Activated CD8-positive, alpha-beta T cell treated with anti-CD3 and anti-CD28 coated beads, Interleukin-2, amount 10 ng/mL, durations not matched to agents 7 days and 5 days (primary cell): ENCODE data around the gene TFAP2C. TPM values are rescaled to one million over a fixed set of nuclear protein-coding genes. Genes with fewer than 3 reads are reported as not detected.
"Not testable (repeated sequence)": the region's sequence is repeated elsewhere in the genome, so short reads cannot be mapped to it uniquely, and the experiment has no call there.

Source experiments
- ATAC-seq: fragments of 150-1000 bp; cut with Tn5 transposase; one replicate; pipeline ENCODE4 v1.10.0; 2021; ENCODE audit warnings: moderate library complexity
- CTCF ChIA-PET: fragments of 350-600 bp; sonication (Branson Sonifier 250); formaldehyde crosslinking; loops from one replicate; lab custom pipeline; 2021; ENCODE audit warnings: antibody characterized with exemption; lab: Charles Lee
- POLR2A ChIA-PET: fragments of 350-600 bp; sonication (Branson Sonifier 250); formaldehyde crosslinking; loops from one replicate; lab custom pipeline; 2021; ENCODE audit warnings: antibody characterized with exemption; lab: Charles Lee
- DNase-seq: peaks from one replicate; pipeline ENCODE4 v3.0.0-alpha.2; 2020
- H3K27ac Mint-ChIP-seq: one replicate; pipeline ENCODE4 v1.8.0; 2021; ENCODE audit warnings: mild to moderate bottlenecking, mixed read lengths
- H3K27me3 Mint-ChIP-seq: one replicate; pipeline ENCODE4 v1.8.0; 2021; ENCODE audit warnings: low read depth, mixed read lengths
- H3K36me3 Mint-ChIP-seq: one replicate; pipeline ENCODE4 v1.8.0; 2021; ENCODE audit warnings: low read depth, mixed read lengths
- H3K4me1 Mint-ChIP-seq: one replicate; pipeline ENCODE4 v1.8.0; 2021; ENCODE audit warnings: low read depth, mixed read lengths
- H3K4me3 Mint-ChIP-seq: one replicate; pipeline ENCODE4 v1.8.0; 2021; ENCODE audit warnings: mild to moderate bottlenecking, mixed read lengths
- H3K9me3 Mint-ChIP-seq: one replicate; pipeline ENCODE4 v1.8.0; 2022; ENCODE audit warnings: mixed read lengths; ENCODE audit not compliant: insufficient read depth
- total RNA-seq, 2 experiments: library from RNA; stranded (reverse); gene quantifications; one replicate each; pipeline ENCODE4 v1.2.3, GENCODE V29; 2021

The TFAP2C gene
- total RNA-seq, 2 experiments from 2014 or later: not detected

DNA sequence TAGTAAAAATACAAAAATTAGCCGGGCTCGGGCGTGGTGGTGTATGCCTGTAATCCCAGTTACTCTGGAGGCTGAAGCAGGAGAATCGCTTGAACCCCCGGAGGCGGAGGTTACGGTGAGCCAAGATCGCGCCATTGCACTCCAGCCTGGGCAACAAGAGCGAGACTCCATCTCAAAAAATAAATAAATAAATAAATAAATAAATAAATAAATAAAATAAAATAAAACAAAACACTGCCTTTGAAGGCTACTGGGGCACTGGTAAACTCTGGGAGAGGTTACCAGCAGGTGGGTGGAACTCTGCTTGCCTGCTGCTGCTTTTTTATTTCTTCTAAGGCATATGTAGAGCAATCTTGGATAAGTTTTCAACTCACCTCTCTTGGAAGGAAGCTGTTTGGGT is 5.2 kb upstream of the TFAP2C start:
- H3K27ac Mint-ChIP-seq, DNase-seq, H3K4me3 Mint-ChIP-seq, H3K9me3 Mint-ChIP-seq, POLR2A ChIA-PET, CTCF ChIA-PET, H3K36me3 Mint-ChIP-seq, ATAC-seq: not testable (repeated sequence)
- H3K4me1 Mint-ChIP-seq: peaks cover 14% of the 10 kb centered on the region
- peaks cover 36% of the 10 kb centered on the region for H3K27me3 Mint-ChIP-seq

DNA sequence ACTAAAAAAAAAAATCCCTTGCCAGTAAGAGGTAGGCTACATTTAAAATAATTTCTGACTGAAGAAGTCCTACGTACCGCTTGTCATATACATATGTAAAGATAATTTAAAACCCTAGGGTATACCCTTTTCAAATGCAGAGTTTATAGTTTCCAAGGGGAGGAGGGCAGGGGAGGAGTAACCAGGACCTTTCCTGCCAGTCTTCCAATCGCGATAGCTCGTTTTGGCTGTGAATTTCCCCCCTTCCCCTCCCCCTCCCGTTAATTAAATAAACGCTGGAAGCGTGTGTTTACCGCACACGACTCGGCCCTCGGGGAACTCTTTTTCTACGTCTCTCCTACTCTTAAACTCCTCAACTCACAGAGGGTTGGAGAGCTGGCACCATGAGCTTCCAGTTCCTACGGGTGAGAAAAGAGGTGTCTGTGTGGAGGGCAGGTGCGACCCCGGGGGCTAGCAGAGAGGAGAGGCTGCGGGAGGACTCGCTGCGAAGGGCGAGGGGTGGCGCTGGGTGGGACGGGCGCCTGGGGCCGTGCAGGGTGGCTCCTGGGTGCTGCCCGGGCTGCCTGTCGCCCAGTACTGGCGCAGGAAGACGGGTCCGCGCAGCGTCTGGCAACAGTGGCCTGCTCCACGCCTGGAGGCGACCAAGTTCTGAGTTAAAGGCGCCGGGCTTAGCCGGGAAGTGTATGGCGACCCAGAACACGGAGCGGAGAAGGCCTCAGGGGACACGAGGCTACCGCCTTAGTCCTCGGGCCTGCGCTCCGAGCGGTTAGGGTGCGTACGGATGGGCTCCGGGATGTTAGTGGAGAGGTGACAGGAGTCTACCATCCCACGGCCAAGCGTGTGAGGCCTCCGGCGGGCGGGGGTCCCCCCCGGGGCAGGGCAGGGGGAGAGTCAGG is 4.1 kb upstream of the TFAP2C start:
- Mint-ChIP-seq H3K9me3 (no peaks in the 10 kb centered on the region), H3K36me3 (no peaks in the 10 kb centered on the region), H3K27ac (no peak overlapping the region), H3K4me1 (peaks cover 23% of the 10 kb centered on the region), H3K27me3 (peaks cover 45% of the 10 kb centered on the region), H3K4me3 (no peak overlapping the region)
- DNase-seq (no peak), ATAC-seq (no peak)
- CTCF ChIA-PET: no interaction called here
- POLR2A ChIA-PET: interaction anchor here (0.6 kb wide), 1 partner anchor 590 kb away, joined by 4 read pairs; no protein-coding TSS in a partner anchor

- POLR2A ChIA-PET: no interaction called here
- H3K4me1 Mint-ChIP-seq: peaks cover 23% of the 10 kb centered on the region
Measured at GRCh38 chr20:56625837-56626236, 3.3 kb upstream of the TFAP2C start.

GRCh38 chr20:56626367-56627121 is 2.6 kb upstream of the TFAP2C start:
- H3K4me3 Mint-ChIP-seq: no peak overlapping the region
- H3K36me3 Mint-ChIP-seq: no peaks in the 10 kb centered on the region
- ChIA-PET POLR2A (no interaction called here), CTCF (interaction anchor here (0.6 kb wide), 1 partner anchor 157 kb away, joined by 3 read pairs; no protein-coding TSS in a partner anchor)
- ATAC-seq: no peak
- no peak overlapping the region for H3K27ac Mint-ChIP-seq
- peaks cover 47% of the 10 kb centered on the region for H3K27me3 Mint-ChIP-seq
- no peak for DNase-seq
- H3K9me3 Mint-ChIP-seq: no peaks in the 10 kb centered on the region
- peaks cover 23% of the 10 kb centered on the region for H3K4me1 Mint-ChIP-seq

More at GRCh38 chr20:56625837-56626236, 3.3 kb upstream of the TFAP2C start:
- Mint-ChIP-seq H3K36me3 (no peaks in the 10 kb centered on the region), H3K9me3 (no peaks in the 10 kb centered on the region), H3K27me3 (peaks cover 45% of the 10 kb centered on the region), H3K27ac (no peak overlapping the region), H3K4me3 (no peak overlapping the region)
- DNase-seq (no peak), ATAC-seq (no peak)
- CTCF ChIA-PET: no interaction called here

DNA sequence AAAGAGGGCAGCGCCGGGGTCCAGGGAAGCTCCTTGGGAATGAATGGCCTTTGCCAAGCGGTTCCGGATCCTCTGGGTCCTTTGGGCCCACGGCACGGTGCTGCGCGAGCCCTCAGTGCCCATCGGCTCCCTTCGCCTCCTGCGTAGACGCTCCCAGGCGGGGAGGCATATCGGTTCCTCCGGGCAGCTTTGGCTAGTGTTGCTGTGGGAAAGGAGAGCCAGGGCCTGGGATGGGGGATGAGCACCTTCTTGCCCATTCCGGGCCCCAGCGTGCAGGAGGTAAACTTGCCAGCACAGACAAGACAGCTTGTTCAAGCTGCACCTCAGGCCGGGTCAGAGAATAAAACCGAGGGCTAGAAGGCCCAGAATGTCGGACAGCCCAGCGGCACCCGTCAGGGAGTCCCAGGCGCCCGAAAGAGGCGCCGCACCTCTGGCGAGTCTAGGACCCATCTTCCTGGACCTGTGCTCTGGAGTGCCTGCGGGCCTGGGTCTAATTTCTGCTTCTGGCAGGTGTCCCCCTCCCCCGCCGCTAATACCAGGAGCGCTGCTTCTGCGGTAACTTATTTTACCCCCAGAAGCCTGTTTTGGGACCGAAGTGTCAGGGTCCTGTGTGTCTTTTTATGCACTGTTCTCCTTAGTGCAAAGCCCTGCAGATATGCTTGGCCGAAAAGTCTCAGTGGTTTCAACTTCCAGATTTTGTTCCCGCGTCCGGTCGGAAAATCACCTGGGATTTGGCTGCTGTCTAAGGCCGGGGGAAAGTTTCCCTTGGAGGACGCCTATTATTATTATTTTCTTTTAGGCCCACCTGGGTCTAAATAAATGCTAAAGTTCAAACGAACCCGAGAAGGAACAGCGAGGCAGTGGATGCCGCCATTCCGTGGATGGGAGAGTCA is 1.7 kb upstream of the TFAP2C start:
- Mint-ChIP-seq H3K27ac (no peak overlapping the region), H3K27me3 (peaks cover 55% of the 10 kb centered on the region), H3K4me3 (peak overlapping the region; percentile 34), H3K9me3 (no peaks in the 10 kb centered on the region), H3K4me1 (peaks cover 23% of the 10 kb centered on the region), H3K36me3 (no peaks in the 10 kb centered on the region)
- DNase-seq (no peak), ATAC-seq (no peak)
- ChIA-PET CTCF (interaction anchor here (0.6 kb wide), 1 partner anchor 156 kb away, joined by 3 read pairs; no protein-coding TSS in a partner anchor), POLR2A (no interaction called here)

DNA sequence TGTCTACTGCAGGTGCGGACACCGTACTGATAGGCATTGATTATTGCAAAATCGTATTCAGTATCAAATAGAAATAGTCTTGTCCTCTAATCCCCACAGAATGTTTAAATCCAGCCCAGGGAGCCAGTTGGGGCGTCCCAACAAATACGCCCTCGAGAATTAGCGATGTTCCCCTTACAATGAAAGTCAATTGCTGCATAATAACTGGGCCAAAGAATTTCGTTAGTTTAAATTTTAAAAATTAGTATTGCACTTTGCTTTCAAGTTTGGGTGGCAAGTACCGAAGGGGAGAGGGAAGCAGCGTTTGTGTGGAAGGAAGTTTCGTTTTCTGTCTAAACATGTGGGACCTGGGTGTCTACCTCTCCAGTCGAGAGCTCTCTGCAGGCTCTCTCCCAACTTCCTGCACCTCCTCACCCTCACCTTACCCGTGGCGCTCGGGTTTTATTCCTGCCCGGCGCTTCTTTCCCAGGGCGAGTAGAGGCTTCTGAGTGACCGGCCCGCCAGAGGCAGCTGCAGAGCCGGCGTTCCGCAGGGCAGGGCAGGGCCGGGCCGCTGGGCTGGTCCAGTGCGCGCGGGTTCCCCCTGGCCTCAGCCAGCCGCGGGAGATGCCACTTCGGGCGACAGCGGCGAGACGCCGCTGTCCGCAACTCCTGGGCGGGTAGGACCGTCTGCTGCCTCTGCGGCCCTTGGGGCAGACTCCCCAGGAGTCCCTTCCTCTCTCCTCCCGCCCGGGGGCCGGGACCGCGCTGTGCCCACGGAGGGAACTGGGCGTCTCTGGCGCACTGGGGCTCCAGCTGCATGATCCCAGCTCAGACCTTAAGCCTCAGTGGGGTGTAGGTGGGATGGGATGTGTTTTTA is 862 bp upstream of the TFAP2C start:
- H3K36me3 Mint-ChIP-seq: no peaks in the 10 kb centered on the region
- no peak overlapping the region for H3K27ac Mint-ChIP-seq
- POLR2A ChIA-PET: no interaction called here
- peaks cover 23% of the 10 kb centered on the region for H3K4me1 Mint-ChIP-seq
- H3K9me3 Mint-ChIP-seq: no peaks in the 10 kb centered on the region
- peaks cover 59% of the 10 kb centered on the region for H3K27me3 Mint-ChIP-seq
- H3K4me3 Mint-ChIP-seq: peak overlapping the region; percentile 41
- ATAC-seq (peak; percentile 42), DNase-seq (no peak)
- CTCF ChIA-PET: no interaction called here

- ATAC-seq: no peak
- no peak for DNase-seq
- Mint-ChIP-seq H3K27me3 (peaks cover 64% of the 10 kb centered on the region), H3K4me3 (peak overlapping the region; percentile 28), H3K27ac (no peak overlapping the region), H3K9me3 (no peaks in the 10 kb centered on the region), H3K36me3 (no peaks in the 10 kb centered on the region), H3K4me1 (peaks cover 23% of the 10 kb centered on the region)
- ChIA-PET CTCF (no interaction called here), POLR2A (no interaction called here)
Measured at GRCh38 chr20:56629464-56630085, 469 bp downstream of the TFAP2C start.

DNA sequence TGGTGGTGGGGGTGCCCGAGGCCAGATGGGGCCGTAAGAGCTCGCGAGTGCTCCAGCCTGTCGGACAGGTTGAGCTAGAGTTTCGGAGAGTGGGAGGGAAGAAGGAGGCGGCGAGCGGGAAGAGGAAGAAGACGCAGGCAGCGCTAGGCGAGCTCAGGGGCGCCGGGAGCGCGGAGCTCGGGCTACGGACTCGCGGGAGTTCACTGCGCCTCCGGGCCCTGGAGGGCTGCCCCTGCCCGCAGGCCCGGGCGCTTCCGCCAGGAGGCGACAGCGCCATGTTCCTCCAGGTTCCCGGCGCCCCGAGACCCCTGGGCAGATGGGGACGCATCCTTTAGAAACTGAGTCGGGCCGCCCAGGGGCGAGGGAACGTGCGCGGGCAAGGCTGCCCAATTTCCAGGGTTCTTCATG is 984 bp downstream of the TFAP2C start:
- peaks cover 23% of the 10 kb centered on the region for H3K4me1 Mint-ChIP-seq

DNA sequence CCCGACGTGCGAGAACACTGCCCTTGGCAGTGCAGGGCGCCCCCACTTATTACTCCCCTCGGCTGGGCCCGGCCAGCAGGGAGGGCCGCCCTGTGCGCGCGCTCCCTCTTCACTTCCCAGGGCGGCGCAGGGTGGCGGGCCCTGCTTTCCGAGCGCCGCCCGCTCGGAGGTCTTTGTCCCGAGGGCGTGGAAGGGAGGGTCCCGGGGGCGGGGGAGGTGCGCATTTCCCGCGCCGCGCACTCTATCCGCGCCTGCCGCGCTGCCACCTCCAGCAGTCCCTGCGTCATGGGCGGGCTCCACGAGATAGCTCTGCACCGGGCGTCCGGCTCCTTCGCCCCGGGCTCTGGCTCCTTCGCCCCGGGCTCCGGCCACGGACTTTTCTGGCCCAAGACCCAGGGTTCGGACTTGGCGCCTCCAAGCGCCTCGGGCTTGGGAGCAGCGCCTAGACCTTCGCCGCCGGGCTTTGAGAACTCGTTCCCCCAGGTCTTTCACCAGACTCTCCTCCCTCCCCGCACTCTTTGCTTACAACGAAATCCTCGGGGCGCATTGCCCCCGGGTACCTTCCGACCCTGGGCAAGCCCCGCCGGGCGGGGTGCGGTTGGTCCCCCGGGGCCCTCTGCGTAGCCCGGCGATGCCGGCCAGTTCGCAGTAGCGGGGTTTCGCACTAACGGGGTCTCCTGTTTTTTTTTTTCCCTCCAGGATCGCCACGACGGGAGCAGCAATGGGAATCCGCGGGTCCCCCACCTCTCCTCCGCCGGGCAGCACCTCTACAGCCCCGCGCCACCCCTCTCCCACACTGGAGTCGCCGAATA is 1.6 kb downstream of the TFAP2C start:
- CTCF ChIA-PET: no interaction called here
- H3K36me3 Mint-ChIP-seq: no peaks in the 10 kb centered on the region
- ATAC-seq (no peak), DNase-seq (no peak)
- POLR2A ChIA-PET: no interaction called here
- H3K9me3 Mint-ChIP-seq: no peaks in the 10 kb centered on the region
- H3K4me3 Mint-ChIP-seq: no peak overlapping the region
- H3K27me3 Mint-ChIP-seq: peaks cover 64% of the 10 kb centered on the region
- H3K27ac Mint-ChIP-seq: no peak overlapping the region
- H3K4me1 Mint-ChIP-seq: peaks cover 23% of the 10 kb centered on the region

More for the DNA sequence above, 984 bp downstream of the TFAP2C start:
- no peaks in the 10 kb centered on the region for H3K9me3 Mint-ChIP-seq
- ATAC-seq (no peak), DNase-seq (no peak)
- H3K27me3 Mint-ChIP-seq: peaks cover 67% of the 10 kb centered on the region
- H3K36me3 Mint-ChIP-seq: no peaks in the 10 kb centered on the region
- ChIA-PET CTCF (no interaction called here), POLR2A (no interaction called here)
- no peak overlapping the region for H3K27ac Mint-ChIP-seq
- H3K4me3 Mint-ChIP-seq: peak overlapping the region; percentile 28
